PFSK-1 (cell line): ENCODE results near the gene RCAN3.

Experiments used
- FOXP2 ChIP-seq: optimal IDR thresholded peaks from 2 replicates; pipeline ENCODE3; 2011; ENCODE audit warnings: borderline replicate concordance, control low read depth, inconsistent platforms; ENCODE audit not compliant: insufficient read depth; ENCODE audit errors: extremely low read length, extremely low read depth
- POLR2AphosphoS5 ChIP-seq: IDR thresholded peaks from 2 replicates; pipeline ENCODE4 v1.6.1; 2012; ENCODE audit warnings: low read depth, mild to moderate bottlenecking, control low read depth, low read length, moderate library complexity
- REST ChIP-seq, 2 experiments: IDR thresholded peaks; 2 replicates each; pipeline versions ENCODE4 v1.6.1 to v1.8.0; 2011 to 2012; ENCODE audit warnings: low read depth in 2 of 2, low read length in 2 of 2, control low read depth in 1 of 2, inconsistent platforms in 1 of 2, mild to moderate bottlenecking in 1 of 2, moderate library complexity in 1 of 2; ENCODE audit not compliant: insufficient read depth in 1 of 2
- SIN3A ChIP-seq: IDR thresholded peaks from 2 replicates; pipeline ENCODE4 v1.6.1; 2012; ENCODE audit warnings: mild to moderate bottlenecking, low read length, moderate library complexity, borderline replicate concordance; ENCODE audit not compliant: insufficient read depth
- TAF1 ChIP-seq: IDR thresholded peaks from 2 replicates; pipeline ENCODE4 v1.6.1; 2012; ENCODE audit warnings: low read length, control low read depth, borderline replicate concordance; ENCODE audit not compliant: insufficient read depth

DNA sequence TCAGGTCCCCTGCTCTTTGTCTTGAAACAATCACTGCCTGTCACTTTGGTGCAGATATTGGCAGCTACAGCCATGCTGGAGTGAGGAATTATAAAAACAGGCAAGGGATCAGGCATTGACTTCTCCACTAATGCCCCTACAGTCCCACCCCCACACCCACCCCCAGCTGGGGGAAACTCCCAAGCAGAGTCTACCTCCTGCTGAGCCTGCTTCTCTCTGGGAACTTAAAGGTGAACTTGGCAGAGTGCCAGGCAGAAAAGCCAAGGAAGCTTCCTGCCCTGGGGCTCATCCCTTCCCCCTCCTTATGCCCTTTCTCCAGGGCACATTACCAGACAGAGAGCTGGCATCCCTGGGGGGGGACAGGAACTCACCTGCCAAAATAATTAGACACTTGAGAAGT lies 60.0 kb downstream of the RCAN3 start:
- TF ChIP-seq REST (IDR thresholded peaks at IDR 0.05; ENCODE audit: insufficient read depth in 1 of 2, low read depth in 2 of 2, low read length in 2 of 2) (no peak), TAF1 (no peak), SIN3A (no peak), POLR2AphosphoS5 (no peak), FOXP2 (no peak)
